Lung (tissue), 12 donors: Measurements from ENCODE around the gene MCAT. TPM values are rescaled to one million over a fixed set of nuclear protein-coding genes. Genes with fewer than 3 reads are reported as not detected.

Experiments
- ATAC-seq: fragments of 200-7000 bp; cut with Tn5 transposase; one replicate; pipeline ENCODE4 v1.9.1; 2020; ENCODE audit warnings: moderate number of reproducible peaks; ENCODE audit not compliant: insufficient read depth, low FRiP score
- DNase-seq, 3 donors: peaks; one replicate each; pipeline ENCODE4 v3.0.0-alpha.2; 2013 to 2017
- H3K27ac ChIP-seq, 2 donors: one replicate each; pipeline ENCODE4 v1.5.1; 2013; ENCODE audit warnings: mild to moderate bottlenecking in 2 of 2, moderate library complexity in 2 of 2, control low read depth in 1 of 2, inconsistent platforms in 1 of 2, low read depth in 1 of 2, low read length in 1 of 2
- H3K27me3 ChIP-seq, 3 donors: one replicate each; pipeline ENCODE4 v1.5.1; 2013; ENCODE audit warnings: low read length in 2 of 3; ENCODE audit not compliant: control insufficient read depth in 3 of 3, insufficient read depth in 3 of 3
- H3K36me3 ChIP-seq, 4 donors: one replicate each; pipeline ENCODE4 v1.5.1; 2013; ENCODE audit warnings: low read length in 4 of 4, mild to moderate bottlenecking in 1 of 4, moderate library complexity in 1 of 4; ENCODE audit not compliant: control insufficient read depth in 4 of 4, insufficient read depth in 4 of 4
- H3K4me1 ChIP-seq, 5 donors: one replicate each; pipeline ENCODE4 v1.5.1; 2013; ENCODE audit warnings: low read length in 5 of 5, mild to moderate bottlenecking in 2 of 5, moderate library complexity in 1 of 5; ENCODE audit not compliant: control insufficient read depth in 5 of 5, insufficient read depth in 5 of 5
- H3K4me3 ChIP-seq: one replicate; pipeline ENCODE4 v1.5.1; 2013; ENCODE audit warnings: mild to moderate bottlenecking, control low read depth, moderate library complexity
- H3K9ac ChIP-seq, 2 donors: one replicate each; pipeline ENCODE4 v1.5.1; 2013; ENCODE audit warnings: low read length in 2 of 2, control low read depth in 1 of 2; ENCODE audit not compliant: insufficient read depth in 1 of 2
- H3K9me3 ChIP-seq, 4 donors: one replicate each; pipeline ENCODE4 v1.5.1; 2013; ENCODE audit warnings: low read length in 3 of 4, mild to moderate bottlenecking in 1 of 4, moderate library complexity in 1 of 4; ENCODE audit not compliant: control insufficient read depth in 4 of 4, insufficient read depth in 3 of 4
- CTCF ChIP-seq: IDR thresholded peaks from 2 replicates; pipeline ENCODE4 v1.5.1; 2012; ENCODE audit warnings: mild to moderate bottlenecking; ENCODE audit errors: control extremely low read depth, extremely low read depth
- WGBS, 2 donors: extraction: QIAGEN DNeasy Blood & Tissue Kit; methylation state at CpG; one replicate each; pipeline ENCODE4 v1.1.7; 2013; 5-methylcytosine and 5-hydroxymethylcytosine counted together
- polyA plus RNA-seq, 2 donors: library from polyadenylated mRNA; stranded (reverse); fragments of 200-250 nt; gene quantifications; one replicate each; pipeline ENCODE4 v1.2.1, GENCODE V29; 2013
- total RNA-seq, 2 donors: library from RNA; depleted of rRNA in 1 of 2; stranded (reverse); fragments of >200 nt in 1 of 2; gene quantifications; one replicate each; pipeline ENCODE4 v1.2.1, GENCODE V29; 2014 to 2021
- donor health status: control.
- donor health status: control.
- donor health status: Bipolar disorder and iron deficiency.
- donor health status: healthy.
- donor health status: DM: yes; HTN: yes; CAD: no.

Gene MCAT
- total and polyA plus RNA-seq, 4 donors = 15.6 to 23.9 (median 21.0) TPM

DNA sequence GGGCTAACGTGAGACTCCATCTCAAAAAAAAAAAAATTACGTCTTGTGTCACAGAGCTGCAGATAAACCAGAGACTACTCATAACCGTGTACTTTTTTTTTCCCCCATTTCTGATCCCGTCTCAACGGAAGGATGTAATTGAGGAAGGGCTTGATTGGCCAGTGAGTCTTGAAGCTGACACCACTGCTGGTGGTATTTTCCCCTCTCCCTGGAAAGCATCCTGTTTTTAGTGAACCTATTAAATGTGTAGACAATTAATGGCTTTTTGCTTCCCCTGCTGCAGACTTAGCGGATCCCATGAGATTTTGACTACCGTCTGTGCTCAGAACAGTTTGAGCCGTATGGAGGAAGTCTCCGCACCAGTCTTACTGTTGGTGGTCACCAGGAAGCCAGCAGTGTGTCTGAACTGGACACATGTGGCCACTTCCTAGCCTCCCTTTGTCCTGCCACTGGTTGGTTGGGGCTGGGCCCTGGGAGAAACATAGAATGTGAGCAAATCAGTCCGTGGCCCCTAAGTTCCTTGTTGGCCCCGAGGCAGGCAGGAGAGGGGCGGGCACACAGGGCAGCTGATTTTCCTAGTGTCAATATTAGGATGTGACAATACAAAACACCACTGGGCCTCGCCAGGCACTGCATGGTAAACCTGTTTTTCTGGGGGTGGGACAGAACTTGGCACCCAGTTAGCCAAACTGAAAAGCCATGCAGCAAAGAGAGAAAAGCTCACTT, 29.5 kb downstream of the MCAT start:
- H3K36me3 ChIP-seq = no peaks in the 10 kb centered on the region
- H3K9me3 ChIP-seq = no peaks in the 10 kb centered on the region
- H3K27me3 ChIP-seq = peaks cover 0 to 34% (median 26%) of the 10 kb centered on the region in 3 donors
- peaks cover 0 to 12% (median 7%) of the 10 kb centered on the region in 5 donors for H3K4me1 ChIP-seq
- H3K27ac ChIP-seq = no peak overlapping the region
- ATAC-seq (no peak), DNase-seq (peak in 2 of 3 donors; percentile 20 to 32)
- H3K9ac ChIP-seq = no peak overlapping the region
- H3K4me3 ChIP-seq = no peak overlapping the region
- WGBS, 2 donors = 39 to 49% methylated on average over 13 of the region's 13 CpGs
- TF ChIP-seq CTCF = no peak

GRCh38 chr22:43110927-43111623, 32.1 kb downstream of the MCAT start:
- peak overlapping the region in 1 of 2 donors; percentile 37 for H3K9ac ChIP-seq

GRCh38 chr22:43110444-43110926, 32.7 kb downstream of the MCAT start, which contains the start of gene BIK:
TSS of gene BIK (plus strand) at chr22:43110750. CDS start at chr22:43124023, 13,273 bp downstream.
- TF ChIP-seq CTCF = peak; percentile 18
- Histone ChIP-seq H3K9me3 (no peaks in the 10 kb centered on the region), H3K27me3 (peaks cover 0 to 35% (median 28%) of the 10 kb centered on the region in 3 donors), H3K4me3 (peak within 1 kb of the TSS; percentile 61), H3K9ac (peak within 1 kb of the TSS in 1 of 2 donors; percentile 37), H3K27ac (no peak within 1 kb of the TSS), H3K4me1 (peaks cover 0 to 12% (median 7%) of the 10 kb centered on the region in 5 donors), H3K36me3 (no peaks in the 10 kb centered on the region)
- DNase-seq = peak; percentile 41 to 57 (median 55)
- peak; percentile 43 for ATAC-seq
- WGBS, 2 donors = 0 to 1% methylated on average over 47 to 49 of the region's 49 CpGs

More at GRCh38 chr22:43110927-43111623, 32.1 kb downstream of the MCAT start:
- DNase-seq (peak in 1 of 3 donors; percentile 34), ATAC-seq (peak; percentile 62)
- TF ChIP-seq CTCF = no peak
- 3% methylated on average over 83 to 86 of the region's 86 CpGs for WGBS, 2 donors
- H3K27ac ChIP-seq = no peak overlapping the region
- H3K9me3 ChIP-seq = no peaks in the 10 kb centered on the region
- H3K36me3 ChIP-seq = no peaks in the 10 kb centered on the region
- peaks cover 0 to 12% (median 7%) of the 10 kb centered on the region in 5 donors for H3K4me1 ChIP-seq
- H3K27me3 ChIP-seq = peaks cover 0 to 35% (median 28%) of the 10 kb centered on the region in 3 donors
- H3K4me3 ChIP-seq = peak overlapping the region; percentile 61
